ENCODE measurements around the gene ASXL2.

ASXL2 gene

GRCh38 chr2:25787020-25787419 is 91.3 kb downstream of the ASXL2 start:
- no peak overlapping the region for H3K9ac ChIP-seq
- H3K4me2 ChIP-seq = no peak overlapping the region
- no peaks in the 10 kb centered on the region for H3K4me1 ChIP-seq
- H4K20me1 ChIP-seq = no peaks in the 10 kb centered on the region
- H3K9me3 ChIP-seq = no peaks in the 10 kb centered on the region
- no peaks in the 10 kb centered on the region for H3K27me3 ChIP-seq
- H3K4me3 ChIP-seq = no peak overlapping the region
- H3K36me3 ChIP-seq = peaks cover 57% of the 10 kb centered on the region
- no peak for TF ChIP-seq Cebpa-rat (IDR thresholded peaks at IDR 0.05)
- H3K27ac ChIP-seq = no peak overlapping the region

GRCh38 chr2:25784404-25784803 is 93.9 kb downstream of the ASXL2 start:
- H3K4me1 ChIP-seq = no peaks in the 10 kb centered on the region
- no peaks in the 10 kb centered on the region for H3K27me3 ChIP-seq
- TF ChIP-seq Cebpa-rat (IDR thresholded peaks at IDR 0.05) = no peak
- no peaks in the 10 kb centered on the region for H3K9me3 ChIP-seq
- H4K20me1 ChIP-seq = no peaks in the 10 kb centered on the region
- peaks cover 60% of the 10 kb centered on the region for H3K36me3 ChIP-seq
- no peak overlapping the region for H3K9ac ChIP-seq
- no peak overlapping the region for H3K27ac ChIP-seq
- no peak overlapping the region for H3K4me2 ChIP-seq
- no peak overlapping the region for H3K4me3 ChIP-seq

- no peaks in the 10 kb centered on the region for H4K20me1 ChIP-seq
- no peak overlapping the region for H3K4me3 ChIP-seq
- H3K27me3 ChIP-seq = no peaks in the 10 kb centered on the region
- H3K36me3 ChIP-seq = peaks cover 51% of the 10 kb centered on the region
- H3K9me3 ChIP-seq = no peaks in the 10 kb centered on the region
- H3K27ac ChIP-seq = no peak overlapping the region
- no peak overlapping the region for H3K9ac ChIP-seq
- no peak overlapping the region for H3K4me2 ChIP-seq
- no peak for TF ChIP-seq Cebpa-rat (IDR thresholded peaks at IDR 0.05)
- no peaks in the 10 kb centered on the region for H3K4me1 ChIP-seq
These were observed 101.2 kb downstream of the ASXL2 start for GRCh38 chr2:25777077-25777476.

- Histone ChIP-seq H3K9me3 (no peaks in the 10 kb centered on the region), H3K36me3 (peaks cover 68% of the 10 kb centered on the region), H3K4me3 (no peak overlapping the region), H3K27me3 (no peaks in the 10 kb centered on the region), H3K4me2 (no peak overlapping the region), H3K9ac (no peak overlapping the region), H3K27ac (no peak overlapping the region), H4K20me1 (no peaks in the 10 kb centered on the region), H3K4me1 (no peaks in the 10 kb centered on the region)
- no peak for TF ChIP-seq Cebpa-rat (IDR thresholded peaks at IDR 0.05)
These were observed 106.2 kb downstream of the ASXL2 start for GRCh38 chr2:25772078-25772477.

GRCh38 chr2:25763575-25763974 is 114.7 kb downstream of the ASXL2 start:
- Histone ChIP-seq H3K27ac (no peak overlapping the region), H3K36me3 (peaks cover 73% of the 10 kb centered on the region)

GRCh38 chr2:25760297-25760696 is 118.0 kb downstream of the ASXL2 start:
- no peak for TF ChIP-seq Cebpa-rat (IDR thresholded peaks at IDR 0.05)

More at GRCh38 chr2:25763575-25763974, 114.7 kb downstream of the ASXL2 start:
- Histone ChIP-seq H4K20me1 (no peaks in the 10 kb centered on the region), H3K4me1 (no peaks in the 10 kb centered on the region), H3K9ac (no peak overlapping the region), H3K27me3 (no peaks in the 10 kb centered on the region), H3K9me3 (no peaks in the 10 kb centered on the region), H3K4me3 (no peak overlapping the region), H3K4me2 (no peak overlapping the region)
- TF ChIP-seq Cebpa-rat (IDR thresholded peaks at IDR 0.05) = no peak

GRCh38 chr2:25758348-25758747 is 119.9 kb downstream of the ASXL2 start:
- Histone ChIP-seq H3K9me3 (no peaks in the 10 kb centered on the region), H3K4me1 (no peaks in the 10 kb centered on the region), H3K36me3 (peaks cover 80% of the 10 kb centered on the region), H3K27ac (no peak overlapping the region), H3K4me3 (no peak overlapping the region), H3K4me2 (no peak overlapping the region), H3K27me3 (no peaks in the 10 kb centered on the region), H4K20me1 (no peaks in the 10 kb centered on the region), H3K9ac (no peak overlapping the region)
- no peak for TF ChIP-seq Cebpa-rat (IDR thresholded peaks at IDR 0.05)

More at GRCh38 chr2:25760297-25760696, 118.0 kb downstream of the ASXL2 start:
- no peak overlapping the region for H3K27ac ChIP-seq
- no peaks in the 10 kb centered on the region for H4K20me1 ChIP-seq
- H3K4me1 ChIP-seq = no peaks in the 10 kb centered on the region
- H3K4me3 ChIP-seq = no peak overlapping the region
- no peak overlapping the region for H3K4me2 ChIP-seq
- H3K9me3 ChIP-seq = no peaks in the 10 kb centered on the region
- no peaks in the 10 kb centered on the region for H3K27me3 ChIP-seq
- peaks cover 75% of the 10 kb centered on the region for H3K36me3 ChIP-seq
- no peak overlapping the region for H3K9ac ChIP-seq

- Histone ChIP-seq H4K20me1 (no peaks in the 10 kb centered on the region), H3K4me2 (no peak overlapping the region), H3K27ac (no peak overlapping the region), H3K9ac (no peak overlapping the region), H3K9me3 (no peaks in the 10 kb centered on the region), H3K4me1 (no peaks in the 10 kb centered on the region), H3K27me3 (no peaks in the 10 kb centered on the region), H3K4me3 (no peak overlapping the region), H3K36me3 (peaks cover 80% of the 10 kb centered on the region)
- no peak for TF ChIP-seq Cebpa-rat (IDR thresholded peaks at IDR 0.05)
These were observed 120.4 kb downstream of the ASXL2 start for GRCh38 chr2:25757906-25758305.

- no peak for TF ChIP-seq Cebpa-rat (IDR thresholded peaks at IDR 0.05)
- H3K36me3 ChIP-seq = peaks cover 88% of the 10 kb centered on the region
- no peaks in the 10 kb centered on the region for H3K4me1 ChIP-seq
- no peak overlapping the region for H3K27ac ChIP-seq
- no peak overlapping the region for H3K4me2 ChIP-seq
- H3K9me3 ChIP-seq = no peaks in the 10 kb centered on the region
- no peak overlapping the region for H3K4me3 ChIP-seq
- H3K9ac ChIP-seq = no peak overlapping the region
- H4K20me1 ChIP-seq = no peaks in the 10 kb centered on the region
- no peaks in the 10 kb centered on the region for H3K27me3 ChIP-seq
These were observed 121.8 kb downstream of the ASXL2 start for GRCh38 chr2:25756536-25756935.

GRCh38 chr2:25749676-25750075 is 128.6 kb downstream of the ASXL2 start:
- Histone ChIP-seq H3K36me3 (peaks cover 89% of the 10 kb centered on the region), H3K27me3 (no peaks in the 10 kb centered on the region), H3K27ac (no peak overlapping the region), H3K4me2 (no peak overlapping the region), H3K4me3 (no peak overlapping the region), H3K9ac (no peak overlapping the region), H4K20me1 (no peaks in the 10 kb centered on the region), H3K9me3 (no peaks in the 10 kb centered on the region), H3K4me1 (no peaks in the 10 kb centered on the region)
- no peak for TF ChIP-seq Cebpa-rat (IDR thresholded peaks at IDR 0.05)

GRCh38 chr2:25744055-25744454 is 134.2 kb downstream of the ASXL2 start:
- peaks cover 75% of the 10 kb centered on the region for H3K36me3 ChIP-seq
- H3K4me3 ChIP-seq = no peak overlapping the region
- no peaks in the 10 kb centered on the region for H3K27me3 ChIP-seq
- no peak overlapping the region for H3K9ac ChIP-seq
- H3K4me2 ChIP-seq = peak overlapping the region; percentile 32
- TF ChIP-seq Cebpa-rat (IDR thresholded peaks at IDR 0.05) = no peak
- peaks cover 17% of the 10 kb centered on the region for H3K4me1 ChIP-seq
- H3K9me3 ChIP-seq = no peaks in the 10 kb centered on the region
- H4K20me1 ChIP-seq = no peaks in the 10 kb centered on the region
- H3K27ac ChIP-seq = no peak overlapping the region

All from BLaER1 (cell line).